Renal cortex interstitium (tissue), 11 donors: ENCODE measurements around the gene SFXN3. TPM values are rescaled to one million over a fixed set of nuclear protein-coding genes. Genes with fewer than 3 reads are reported as not detected.
"Not testable (repeated sequence)": the region's sequence is repeated elsewhere in the genome, so short reads cannot be mapped to it uniquely, and the experiment has no call there.

Experiments
- DNase-seq, 11 donors: peaks; one replicate each; pipeline ENCODE4 v3.0.0-alpha.2; 2013; ENCODE audit warnings: low read depth in 9 of 11, low spot score in 4 of 11; ENCODE audit errors: extremely low read depth in 1 of 11
- polyA plus RNA-seq, 3 donors: library from polyadenylated mRNA; unstranded; fragments of 120-200 nt; gene quantifications; one replicate each; pipeline ENCODE4 v1.2.1, GENCODE V29; 2013; ENCODE audit not compliant: insufficient read length in 3 of 3

The SFXN3 gene
- polyA plus RNA-seq, 3 donors = 22.4 to 36.1 (median 24.2) TPM

DNA sequence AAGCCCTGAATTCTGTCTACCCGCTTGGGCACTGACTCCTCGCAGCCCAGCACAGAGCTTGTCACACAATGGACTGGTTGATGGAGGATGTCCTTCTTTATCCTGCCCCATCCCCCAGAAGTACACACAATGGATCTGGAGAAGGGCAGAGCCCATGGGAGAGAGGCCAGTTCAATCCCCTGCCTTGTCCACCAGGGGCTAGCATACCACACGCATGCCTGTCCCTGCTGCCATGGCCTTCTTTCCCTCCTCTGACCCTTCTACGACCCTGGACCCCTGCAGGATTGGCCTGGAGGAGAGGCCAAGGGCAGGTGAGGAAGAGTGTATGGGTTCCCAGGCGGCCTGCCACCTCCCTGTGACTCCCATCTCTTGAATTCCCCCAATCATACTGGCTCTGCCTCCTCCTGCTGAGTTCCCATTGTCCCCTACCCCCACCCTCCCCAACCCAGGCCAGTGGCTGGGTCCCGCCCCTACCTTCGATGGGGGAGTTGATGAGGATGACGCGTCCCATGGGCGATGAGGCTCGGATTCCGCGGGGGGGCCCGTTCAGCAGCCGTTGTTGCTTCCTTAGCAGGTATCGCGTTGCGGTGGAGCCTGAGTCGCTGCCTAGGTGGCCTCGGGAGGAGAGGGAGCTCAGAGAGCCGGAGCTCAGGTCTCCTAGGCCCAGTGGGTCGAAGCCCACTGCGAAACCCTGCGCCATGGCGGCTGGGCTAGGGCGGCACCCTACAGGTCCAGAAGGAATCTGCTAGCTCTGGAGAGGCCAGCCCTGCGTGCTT, 1.3 kb upstream of the SFXN3 start:
- peak in 1 of 11 donors; percentile 50 for DNase-seq

DNA sequence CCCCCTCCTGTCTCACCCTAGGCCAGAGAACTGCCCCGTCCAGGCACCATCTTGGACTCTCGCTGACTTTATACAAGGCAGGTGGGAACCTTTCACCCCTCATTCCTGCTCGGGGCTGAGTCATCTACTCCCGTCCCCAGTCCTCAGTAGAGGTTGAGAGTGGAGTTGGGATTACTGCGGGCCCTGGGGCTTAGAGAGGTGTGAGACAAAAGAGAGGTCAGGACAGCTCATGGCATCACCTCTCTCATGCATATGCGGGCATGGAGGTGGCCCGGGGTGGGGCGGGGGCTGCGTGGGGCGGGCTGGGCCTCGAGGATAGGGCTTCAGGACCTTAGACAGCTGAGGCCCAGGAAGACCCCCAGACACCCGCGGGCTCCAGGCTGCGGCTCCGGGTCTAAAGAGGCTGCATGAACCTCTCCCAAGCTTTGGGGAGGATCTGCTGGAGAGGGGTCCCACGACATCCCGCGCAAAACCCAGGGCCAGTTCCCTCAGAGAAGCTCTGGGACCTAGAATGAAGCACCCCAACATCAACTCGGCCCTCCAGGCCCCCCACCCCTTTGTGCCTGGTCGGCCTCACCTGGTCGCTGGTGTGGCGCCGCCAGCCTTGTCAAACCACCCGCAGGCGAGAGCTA, 422 bp upstream of the SFXN3 start:
- DNase-seq = no peak

DNA sequence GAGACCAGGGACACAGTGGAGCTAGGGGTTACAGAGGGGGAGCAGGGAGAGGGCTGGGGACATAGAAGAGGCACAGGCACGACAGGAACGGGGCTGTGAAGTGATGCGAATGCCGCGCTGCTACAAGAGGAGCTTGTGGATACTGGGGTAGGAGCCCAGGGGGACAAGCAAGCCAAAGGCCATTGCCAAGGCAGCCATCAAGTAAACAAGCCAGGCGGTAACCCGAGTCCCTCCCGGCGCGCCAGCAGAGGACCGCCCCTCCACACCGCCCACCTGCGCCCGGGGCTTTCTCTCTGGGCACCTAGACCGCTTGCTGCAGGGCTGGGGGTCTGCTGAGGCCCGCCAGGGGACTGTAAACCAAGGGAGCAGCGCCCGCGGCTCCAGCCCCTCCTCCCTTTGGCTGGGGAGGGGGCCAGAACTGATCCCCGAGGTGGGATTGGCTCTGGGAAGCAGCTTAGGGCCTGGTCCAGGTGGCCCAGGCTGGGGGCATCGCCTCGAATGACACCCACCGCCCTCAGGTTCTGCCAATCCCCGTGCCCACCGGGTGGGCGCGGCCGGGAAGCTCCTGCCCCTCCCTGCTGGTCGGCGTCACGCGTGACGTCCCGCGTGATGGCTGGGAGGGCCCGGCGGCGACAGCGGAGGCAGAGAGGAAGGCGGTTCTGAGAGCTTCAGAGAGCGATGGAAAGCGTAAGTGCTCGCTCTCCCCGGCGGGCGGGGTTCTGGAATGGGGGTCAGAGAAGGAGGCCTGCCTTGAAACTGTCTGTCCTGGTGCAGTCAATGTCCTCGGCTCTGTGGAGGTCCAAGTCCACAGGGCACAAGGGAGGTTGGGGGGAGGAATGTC, 982 bp downstream of the SFXN3 start:
- peak in 3 of 11 donors; percentile 68 to 70 (median 68) for DNase-seq

DNA sequence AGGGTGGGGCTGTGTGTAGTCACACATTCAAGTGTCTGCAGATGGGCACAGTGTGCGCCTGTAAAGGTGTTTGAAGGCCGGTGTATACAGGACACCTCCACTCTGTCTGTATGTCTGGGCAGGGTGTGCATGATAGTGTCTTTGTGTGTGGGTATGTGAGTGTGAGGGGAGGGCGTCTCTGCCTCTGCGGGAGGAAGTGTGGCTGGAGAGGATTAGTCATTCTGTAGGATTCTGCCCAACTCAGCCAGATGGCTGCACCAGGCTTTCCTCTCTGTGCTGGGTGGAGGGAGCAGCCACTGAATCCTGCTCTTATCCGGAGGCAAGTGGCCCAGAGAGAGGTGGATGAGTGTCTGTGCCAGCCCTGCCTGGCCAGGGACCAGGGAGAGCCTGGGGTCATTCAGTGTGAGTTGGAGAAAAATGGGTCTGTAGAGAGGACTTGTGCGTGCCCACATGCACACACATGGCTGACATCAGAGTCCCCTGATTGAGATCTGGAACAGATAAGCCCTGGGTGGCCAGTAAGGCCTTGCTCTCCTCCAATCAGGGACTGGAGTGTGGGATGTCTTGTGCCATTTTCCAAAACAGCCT, 1.7 kb downstream of the SFXN3 start:
- DNase-seq = no peak

DNA sequence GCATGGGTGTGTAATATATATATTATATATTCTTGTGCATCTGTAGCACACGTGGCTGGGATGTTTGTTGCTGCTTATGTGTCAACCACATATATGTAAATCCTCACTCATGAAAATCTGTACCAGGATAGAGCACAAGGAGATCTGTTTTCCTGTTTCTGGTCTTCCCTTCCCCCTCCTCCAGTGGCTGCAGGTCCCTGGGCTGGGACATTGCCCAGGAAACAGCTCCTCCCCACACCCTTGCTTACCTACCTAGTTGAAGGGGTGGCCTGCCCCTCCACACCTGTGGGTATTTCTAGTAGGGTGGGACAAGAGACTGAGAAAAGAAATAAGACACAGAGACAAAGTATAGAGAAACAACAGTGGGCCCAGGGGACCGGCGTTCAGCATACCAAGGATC, 2.2 kb downstream of the SFXN3 start:
- DNase-seq = no peak

DNA sequence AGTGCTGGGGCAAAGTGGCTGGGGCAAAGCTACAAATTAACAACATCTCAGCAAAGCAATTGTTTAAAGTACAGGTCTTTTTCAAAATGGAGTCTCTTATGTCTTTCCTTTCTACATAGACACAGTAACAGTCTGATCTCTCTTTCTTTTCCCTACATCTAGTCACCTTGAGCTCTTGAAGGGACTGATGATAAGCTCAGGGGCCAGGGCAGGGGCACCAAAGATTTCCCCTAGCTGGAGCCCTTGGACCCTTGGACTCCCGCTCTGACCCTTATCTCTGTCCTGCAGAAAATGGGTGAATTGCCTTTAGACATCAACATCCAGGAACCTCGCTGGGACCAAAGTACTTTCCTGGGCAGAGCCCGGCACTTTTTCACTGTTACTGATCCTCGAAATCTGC, 3.4 kb downstream of the SFXN3 start:
- not testable (repeated sequence) for DNase-seq

DNA sequence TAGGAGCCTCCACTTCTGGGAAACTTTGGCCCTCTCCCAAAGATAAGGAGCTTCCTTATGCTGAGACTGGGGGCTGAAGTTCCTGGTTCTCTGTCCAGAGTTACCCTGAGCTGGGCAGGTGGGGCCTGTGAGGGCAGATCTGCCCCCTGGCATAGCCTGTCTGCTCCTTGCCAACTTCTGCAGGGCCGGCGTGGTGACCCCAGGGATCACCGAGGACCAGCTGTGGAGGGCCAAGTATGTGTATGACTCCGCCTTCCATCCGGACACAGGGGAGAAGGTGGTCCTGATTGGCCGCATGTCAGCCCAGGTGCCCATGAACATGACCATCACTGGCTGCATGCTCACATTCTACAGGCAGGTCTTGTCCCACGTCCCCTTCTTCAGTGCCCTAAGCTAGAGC, 4.3 kb downstream of the SFXN3 start:
- no peak for DNase-seq

DNA sequence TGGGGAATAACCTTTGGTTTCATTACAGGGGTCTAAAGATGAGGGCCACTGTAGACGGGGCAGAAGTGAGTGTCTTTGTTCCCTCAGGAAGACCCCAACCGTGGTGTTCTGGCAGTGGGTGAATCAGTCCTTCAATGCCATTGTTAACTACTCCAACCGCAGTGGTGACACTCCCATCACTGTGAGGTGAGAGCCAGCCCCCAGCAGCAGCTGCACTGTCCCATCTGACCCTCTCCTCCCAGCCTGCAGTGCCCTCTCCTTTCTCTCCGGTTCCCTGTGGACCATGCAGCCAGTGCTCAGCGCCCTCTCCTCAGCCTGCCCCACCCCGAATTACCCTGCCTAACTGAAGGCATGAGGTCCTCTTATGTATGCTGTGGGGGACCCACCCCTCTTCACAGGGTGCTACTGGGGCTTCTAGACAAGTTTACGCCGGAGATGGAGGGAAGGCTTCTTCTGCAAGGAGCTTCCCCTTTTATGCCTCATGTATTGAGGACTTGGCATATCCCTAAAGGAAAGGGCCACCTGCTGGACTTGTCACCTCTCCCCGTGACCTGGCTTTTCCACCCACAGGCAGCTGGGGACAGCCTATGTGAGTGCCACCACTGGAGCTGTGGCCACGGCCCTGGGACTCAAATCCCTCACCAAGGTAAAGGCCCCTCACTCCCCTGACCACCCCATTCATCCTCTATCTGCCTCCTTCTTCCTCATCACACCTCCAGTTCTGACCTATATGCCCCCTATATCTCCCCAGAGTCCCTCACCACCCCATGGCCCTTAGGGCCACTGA, 5.1 kb downstream of the SFXN3 start:
- DNase-seq = no peak

DNA sequence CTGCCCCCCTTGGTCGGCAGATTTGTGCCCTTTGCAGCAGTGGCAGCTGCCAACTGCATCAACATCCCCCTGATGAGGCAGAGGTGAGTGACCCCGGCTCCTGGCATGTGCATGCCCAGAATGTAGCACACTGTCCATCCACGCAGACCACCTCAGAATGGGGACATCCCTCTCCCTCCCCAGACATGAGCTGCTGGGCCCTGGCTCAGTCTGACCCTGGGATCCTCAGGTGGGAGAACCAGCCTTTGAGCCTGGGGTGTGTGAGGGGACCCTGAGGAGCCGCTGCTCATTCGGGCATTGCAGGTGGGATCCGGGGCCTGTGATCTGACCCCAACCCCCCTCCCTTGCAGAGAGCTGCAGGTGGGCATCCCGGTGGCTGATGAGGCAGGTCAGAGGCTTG, 5.7 kb downstream of the SFXN3 start:
- DNase-seq = no peak

DNA sequence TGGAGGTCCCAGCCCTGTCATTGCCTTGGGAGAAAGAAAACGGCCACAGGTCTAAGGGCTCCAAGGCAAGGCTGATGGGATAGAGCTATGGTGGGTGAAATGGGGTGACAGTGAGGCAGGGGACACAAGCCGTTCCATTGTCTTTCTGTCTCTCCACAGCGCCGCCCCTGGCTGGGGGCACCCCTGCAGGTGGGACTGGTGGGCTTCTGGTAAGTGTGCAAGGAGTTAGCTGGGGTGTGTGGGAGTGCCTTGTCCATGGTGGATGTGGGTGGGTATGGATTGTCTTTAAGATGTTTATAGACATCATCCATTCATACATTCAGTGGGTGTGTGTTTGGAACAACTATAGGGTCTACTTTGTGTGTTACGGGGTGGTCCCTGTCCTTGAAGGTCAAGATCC, 7.5 kb downstream of the SFXN3 start:
- DNase-seq = no peak

DNA sequence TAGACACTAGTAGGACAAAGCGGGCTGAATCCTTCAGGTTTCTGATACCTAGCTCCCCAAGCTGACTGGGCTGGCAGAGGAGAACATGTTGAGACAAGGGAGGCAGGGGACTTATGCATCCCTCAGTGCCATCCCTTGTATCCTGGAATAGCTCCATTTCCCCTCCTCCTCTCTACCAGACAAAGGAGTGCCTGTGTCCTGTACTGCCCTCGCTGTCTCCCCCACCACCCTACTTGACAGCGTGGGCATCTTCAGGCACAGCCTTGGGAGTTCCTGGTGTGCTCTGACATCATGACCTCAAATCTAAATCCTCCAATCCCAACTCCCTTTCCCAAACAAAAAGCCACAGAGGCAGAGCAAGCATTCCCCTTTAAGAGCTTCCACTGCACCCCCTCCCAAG, 9.0 kb downstream of the SFXN3 start:
- no peak for DNase-seq

DNA sequence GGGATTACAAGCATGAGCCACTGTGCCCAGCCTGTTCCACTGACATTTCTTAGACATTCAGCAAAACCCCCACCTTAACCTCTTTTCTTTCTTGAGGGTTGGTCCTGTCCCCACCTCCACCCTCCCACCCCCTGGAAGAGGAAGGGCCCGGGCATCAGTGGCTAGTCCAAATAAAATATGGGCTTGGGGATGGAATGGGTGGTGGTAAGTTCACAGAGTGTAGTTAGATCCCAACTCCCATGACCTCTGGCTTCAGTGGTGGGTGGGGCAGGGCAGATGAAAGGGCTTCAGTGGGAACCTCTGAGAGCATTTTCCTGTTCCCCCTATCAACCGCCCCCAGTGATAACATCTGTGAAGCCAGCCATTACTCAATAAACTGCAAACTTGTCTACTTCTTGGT, 9.8 kb downstream of the SFXN3 start:
- no peak for DNase-seq

DNA sequence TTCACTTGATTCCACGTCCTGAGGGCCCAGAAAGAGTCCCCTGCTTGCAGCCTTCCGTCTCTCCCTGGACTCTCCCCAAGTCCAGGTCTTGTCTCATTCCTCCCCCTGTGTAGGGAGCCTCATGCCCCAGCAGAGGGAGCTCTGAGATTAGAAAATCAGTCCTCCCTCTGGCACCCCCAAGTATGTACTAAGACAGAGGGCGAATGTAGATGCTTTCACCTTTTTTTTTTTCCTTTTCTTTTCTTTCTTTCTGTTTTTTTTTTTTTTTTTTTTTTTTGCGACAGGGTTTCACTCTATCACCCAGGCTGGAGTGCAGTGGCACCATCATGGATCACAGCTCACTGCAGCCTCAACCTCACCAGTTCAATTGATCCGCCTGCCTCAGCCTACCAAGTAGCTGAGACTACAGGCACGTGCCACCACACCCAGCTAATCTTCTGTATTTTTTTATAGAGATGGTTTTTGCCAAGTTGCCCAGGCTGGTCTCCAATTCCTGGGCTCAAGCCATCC, 10.3 kb downstream of the SFXN3 start:
- DNase-seq = peak in 3 of 11 donors; percentile 76 to 86 (median 79)

DNA sequence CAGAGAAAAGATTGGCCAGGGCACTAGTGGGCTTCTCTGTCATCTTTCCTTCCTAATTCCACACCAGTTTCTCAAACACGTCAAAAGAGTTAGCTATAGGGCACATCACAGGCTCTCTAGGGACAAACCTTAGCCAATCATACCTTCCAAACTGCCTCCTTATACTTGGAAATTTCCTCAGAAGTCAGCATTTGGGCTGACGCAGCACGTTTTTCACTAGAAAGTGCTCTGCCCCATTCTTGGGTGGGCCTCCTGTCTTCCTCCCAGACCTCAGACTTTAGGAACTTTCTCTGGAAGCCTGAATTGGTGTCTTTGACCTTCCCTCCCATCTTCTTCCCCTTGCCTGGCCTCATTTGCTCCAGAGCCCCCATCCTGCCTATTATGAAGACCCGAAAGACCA, 11.1 kb downstream of the SFXN3 start:
- DNase-seq = no peak

DNA sequence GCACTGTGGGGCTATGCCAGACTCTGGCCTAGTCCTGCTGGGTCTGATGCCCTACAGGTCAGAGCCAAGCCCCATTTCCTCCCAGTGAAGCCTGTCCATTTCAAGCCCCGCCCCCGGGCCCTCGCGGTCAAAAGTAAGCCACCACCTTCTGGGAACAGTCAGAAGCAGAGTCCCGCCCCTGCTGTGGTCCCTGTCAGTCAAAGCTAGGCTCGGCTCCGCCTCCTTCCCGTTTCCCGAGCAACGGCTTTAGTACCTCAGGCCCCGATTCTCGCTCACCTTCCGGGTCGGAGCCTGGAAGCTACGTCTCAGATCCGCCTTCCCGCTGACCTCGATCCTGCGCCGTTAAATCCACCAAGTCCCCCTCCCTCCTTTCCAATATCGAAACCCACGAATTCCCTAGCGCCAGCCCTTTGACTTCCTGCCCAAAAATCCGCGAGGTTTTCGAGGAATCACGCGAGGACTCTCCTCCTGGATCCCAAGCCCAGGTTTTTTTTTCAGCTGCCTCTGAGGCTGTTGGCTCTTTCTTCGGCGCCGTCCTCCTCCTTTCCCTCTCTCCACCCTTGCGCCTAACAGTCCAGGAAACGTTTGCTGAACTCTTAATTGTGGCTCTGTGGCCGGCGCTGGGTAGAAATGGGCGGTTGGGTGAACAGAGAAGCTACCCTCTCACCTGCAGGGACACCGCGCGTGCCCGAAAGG, 11.8 kb downstream of the SFXN3 start:
- DNase-seq = peak in 10 of 11 donors; percentile 85 to 96 (median 90)

DNA sequence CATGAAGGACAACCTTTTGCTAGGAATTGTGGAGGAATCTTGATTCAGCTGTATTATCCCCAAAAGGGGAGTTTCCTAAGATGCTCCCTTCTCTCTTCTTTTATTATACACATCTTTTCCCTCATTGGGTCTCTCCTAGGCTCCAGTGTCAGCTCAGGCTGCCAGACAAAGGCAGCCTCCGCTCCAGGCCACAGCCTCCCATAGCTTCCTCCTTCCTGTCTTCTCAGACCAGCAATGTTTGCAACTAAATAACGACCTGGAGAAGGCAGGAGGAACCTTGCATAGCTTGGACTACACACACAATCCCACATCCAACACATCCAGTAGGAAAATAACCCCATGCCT, 12.3 kb downstream of the SFXN3 start:
- no peak for DNase-seq

DNA sequence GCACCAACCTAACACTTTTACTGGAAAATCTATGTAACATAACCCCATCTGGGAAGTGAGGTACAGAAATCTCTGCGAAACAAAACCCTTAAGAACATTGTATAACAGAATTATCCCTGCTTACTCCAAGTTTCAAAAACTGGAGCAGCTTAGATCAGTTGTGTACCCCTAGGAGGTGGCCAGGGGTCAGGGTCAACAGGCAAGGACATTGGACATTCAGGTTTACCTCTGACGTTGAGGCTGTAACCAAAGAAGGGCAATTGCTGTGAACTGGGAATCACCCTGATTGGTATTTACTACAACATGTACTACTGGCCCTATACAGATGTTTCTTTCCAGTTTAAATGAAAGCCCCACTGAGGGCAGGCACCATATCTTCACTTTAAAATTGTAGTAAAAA, 13.1 kb downstream of the SFXN3 start:
- no peak for DNase-seq
